HG02623 (cell line): ENCODE data around the gene MAGI1.

Experiments used
- ATAC-seq: cut with Tn5 transposase; IDR thresholded peaks from one replicate; pipeline ENCODE4 v1.9.1; 2021; ENCODE audit warnings: moderate library complexity; ENCODE audit not compliant: unreplicated experiment

The MAGI1 gene

DNA sequence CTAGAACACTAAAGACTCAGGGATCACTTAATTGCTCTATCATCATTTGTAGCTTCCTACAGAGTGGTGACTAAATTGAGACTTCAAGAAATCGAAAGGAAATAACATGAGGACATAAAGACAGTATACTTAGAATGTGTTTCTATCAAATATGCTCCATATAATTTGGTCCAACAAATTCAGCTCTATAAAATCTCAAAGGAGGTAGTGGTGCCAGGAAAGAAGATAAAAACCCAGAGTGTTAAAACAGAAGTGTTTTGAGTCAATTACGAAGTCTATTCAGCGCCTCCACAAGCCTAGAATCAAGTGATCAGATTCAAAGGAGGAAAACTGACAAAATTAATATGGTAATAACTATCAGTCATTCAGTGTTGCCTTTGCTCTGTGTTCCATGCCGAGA is 22.9 kb downstream of the MAGI1 start:
- ATAC-seq = no peak

DNA sequence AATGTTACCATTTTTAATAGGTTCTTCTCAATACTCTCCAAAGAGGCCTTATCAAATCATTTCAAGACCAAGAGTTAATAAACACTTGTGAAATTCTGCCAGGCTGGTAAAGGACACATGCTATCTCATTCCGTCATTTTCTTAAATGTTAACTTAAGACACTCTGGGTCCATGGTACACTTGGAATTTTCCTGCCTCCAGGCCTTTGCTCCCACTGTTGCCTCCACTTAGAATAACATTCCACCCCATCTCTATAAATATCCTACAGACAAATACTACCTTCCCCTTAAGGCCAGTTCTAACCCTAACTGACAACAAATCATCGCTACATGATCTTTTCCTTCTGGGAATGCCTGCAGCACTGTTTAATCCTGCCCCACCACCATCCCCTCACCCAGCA is 24.1 kb downstream of the MAGI1 start:
- no peak for ATAC-seq

DNA sequence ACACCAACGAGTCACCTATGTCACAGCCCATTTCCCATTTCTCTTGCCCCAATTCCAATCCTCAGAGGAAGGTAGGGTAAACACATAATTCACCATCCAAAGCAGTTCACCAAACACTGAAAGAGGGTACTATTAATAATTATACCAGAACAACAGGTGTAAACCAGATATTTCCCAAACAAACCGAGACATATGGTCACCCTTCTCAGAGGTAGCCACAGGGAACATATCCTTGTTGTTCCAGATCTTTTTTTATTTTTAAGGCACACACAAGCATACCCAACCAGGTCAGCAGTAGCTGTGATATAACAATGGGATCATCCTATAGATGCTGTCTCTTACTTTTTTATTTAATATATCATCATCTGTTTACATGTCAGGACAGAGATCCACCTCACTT is 24.7 kb downstream of the MAGI1 start:
- no peak for ATAC-seq

DNA sequence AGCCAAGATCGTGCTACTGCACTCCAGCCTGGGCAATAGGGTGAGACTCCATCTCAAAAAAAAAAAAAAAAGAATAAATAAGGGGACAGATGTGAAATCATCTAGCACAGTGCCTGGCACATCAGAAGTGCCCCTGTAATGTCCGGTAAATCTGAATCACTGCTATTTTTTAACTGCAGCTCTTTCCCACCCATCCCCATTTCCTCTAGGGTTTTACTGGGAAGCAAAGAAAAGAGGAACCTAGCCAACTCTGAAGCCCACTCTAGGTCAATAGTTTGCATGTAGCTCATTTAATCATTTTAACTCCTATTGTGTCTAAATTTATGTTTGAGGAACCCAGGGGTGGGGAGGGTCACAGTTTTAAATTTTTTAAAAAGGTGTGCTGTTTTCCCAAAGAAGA is 26.0 kb downstream of the MAGI1 start:
- no peak for ATAC-seq

DNA sequence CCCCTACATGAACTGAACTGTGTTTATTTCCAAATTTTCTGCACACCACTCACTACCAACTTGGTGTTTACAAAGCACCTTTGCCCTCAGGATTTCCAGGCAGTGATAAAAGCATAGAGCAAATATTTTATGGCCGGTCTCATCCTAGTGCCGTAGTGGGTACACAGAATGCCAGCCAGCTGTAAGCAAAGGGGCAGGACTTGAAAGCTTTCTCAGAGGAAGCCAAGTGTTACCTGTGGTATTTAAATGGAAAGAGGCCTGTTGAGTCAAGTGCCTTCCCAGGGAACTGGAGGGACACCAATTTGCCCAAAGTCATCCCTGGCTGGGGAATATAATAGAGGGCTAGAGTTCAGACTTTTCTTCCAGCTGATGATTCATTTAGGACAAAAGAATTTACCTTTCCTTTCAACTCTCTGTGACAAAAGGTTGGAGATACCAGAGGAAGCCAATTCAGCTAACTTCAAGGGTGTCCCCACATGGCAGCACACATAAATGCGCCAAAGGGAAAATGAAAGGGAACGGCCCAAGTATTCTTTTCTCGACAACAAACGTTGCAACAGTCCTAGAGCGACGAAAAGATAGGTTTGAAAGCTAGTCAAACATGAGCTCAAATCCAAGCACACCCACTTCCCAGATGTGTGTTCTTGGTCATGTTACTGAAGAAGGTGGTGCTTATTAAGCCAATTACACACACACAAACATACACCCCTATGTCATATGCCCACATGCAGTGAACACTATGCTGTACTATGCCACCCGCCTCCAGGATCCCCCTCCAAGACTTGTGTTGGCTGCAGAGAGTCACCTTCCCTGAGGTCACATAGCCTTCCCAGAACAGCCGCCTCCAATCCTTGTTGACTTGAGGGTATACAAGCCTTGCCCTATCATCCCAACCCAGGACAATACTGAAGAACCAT is 27.7 kb downstream of the MAGI1 start:
- no peak for ATAC-seq

DNA sequence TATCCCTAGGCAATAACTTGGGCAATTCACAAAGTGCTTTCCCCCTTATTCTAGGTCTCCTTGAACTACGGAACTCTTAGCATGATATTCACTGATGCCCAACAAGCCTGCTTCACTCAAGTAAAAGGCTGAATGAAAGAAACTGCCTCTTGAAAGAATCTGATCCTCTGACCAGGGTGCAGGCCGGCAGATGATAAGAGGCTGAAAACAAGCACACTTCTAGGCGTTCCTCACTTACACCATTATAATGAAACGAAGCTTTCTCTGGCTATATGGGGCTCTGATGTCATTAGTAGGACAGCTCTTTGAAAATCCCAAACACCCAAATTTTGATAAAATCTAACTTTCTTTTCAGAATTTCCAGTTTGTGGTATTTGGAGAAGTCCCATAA is 28.4 kb downstream of the MAGI1 start:
- no peak for ATAC-seq

DNA sequence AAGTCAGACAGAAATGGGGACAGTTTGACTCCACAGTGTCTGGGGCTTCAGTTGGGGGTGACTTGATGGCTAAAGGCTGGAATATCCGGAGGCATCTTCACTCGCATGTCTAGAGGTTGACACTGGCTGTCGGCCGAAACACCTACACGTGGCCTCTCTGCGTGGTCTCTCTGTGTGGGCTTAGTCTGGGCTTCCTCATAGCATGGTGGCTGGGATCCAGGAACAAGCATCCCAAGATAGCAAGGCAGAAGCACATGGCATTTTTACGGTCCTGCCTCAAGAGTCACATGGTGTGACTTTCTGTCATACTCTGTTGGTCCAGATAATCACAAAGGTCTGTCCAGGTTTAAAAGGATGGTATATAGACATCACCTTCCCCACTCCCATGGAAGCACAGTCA is 34.5 kb downstream of the MAGI1 start:
- no peak for ATAC-seq

DNA sequence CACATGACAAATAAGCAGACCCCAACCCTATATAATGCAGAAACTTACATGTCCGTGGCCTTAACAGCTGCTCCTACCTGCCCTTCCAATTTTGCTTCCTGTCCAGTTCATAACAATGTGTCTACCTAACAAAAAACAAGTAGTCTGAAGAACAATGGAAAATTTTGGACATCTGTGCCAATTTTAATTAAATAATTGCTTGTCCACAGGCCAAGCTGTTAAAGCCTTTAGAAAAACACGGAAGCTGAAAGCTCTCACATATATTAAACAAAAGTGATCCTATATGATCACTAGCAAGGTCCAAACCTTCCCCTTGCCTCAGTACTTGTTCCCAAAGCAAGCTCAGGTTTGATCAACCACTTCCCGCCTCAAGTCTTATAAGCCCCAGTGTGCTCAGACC is 37.1 kb downstream of the MAGI1 start:
- no peak for ATAC-seq

DNA sequence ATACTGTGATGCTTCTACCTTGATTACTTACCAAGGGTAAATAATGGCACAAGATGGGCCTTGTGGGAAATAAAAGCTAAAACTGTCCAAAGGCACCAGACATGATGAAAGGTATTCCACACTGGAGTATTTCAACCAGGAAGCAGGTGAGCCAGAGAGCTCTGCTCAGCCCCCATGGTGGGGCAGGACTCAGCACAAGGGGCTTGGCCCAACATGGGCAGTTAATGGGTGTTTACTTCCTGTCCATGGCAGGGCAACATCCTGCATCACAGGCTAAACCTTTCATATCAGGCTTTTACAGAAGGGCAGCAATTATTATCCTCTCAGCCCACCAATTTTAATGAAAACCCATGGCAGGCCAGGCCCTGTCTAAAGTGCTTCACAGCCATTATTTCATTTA is 38.2 kb downstream of the MAGI1 start:
- ATAC-seq = no peak

DNA sequence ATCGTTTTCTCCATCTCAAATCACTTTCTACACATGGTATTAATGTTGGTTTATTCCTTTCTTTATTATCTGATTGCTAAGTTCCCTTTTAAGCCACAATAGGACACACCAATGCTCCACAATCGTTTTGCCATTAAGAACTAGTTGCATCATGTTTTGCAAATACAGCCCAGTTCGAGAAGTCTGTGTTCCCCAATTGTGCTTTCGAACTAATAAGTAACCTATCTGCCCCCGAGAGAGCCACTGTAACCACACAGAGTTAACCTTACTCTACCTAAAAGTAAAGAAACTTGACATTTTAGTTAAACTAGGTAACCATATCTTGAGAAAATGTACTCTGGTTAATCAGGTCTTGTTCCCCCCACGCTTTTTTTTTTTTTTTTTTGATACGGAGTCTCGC is 39.1 kb downstream of the MAGI1 start:
- ATAC-seq = no peak

DNA sequence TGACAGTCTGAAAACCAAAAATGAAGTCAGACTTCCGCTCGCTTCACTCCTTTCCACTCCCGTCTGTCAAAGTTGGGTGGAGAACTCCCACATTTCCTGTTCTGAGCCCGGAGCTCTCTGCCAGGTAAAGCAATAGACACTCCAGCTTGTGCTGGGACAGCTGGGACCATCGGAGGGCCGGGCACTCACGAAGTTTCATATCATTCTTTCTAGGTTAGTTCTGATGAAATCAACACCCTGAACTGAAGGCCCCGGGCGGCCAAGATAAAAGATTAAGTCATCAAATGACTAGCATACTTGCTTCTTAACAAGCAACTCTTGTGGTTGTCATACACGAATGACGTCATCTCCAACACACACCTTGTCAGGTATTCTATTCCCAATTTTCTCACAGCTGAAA is 42.1 kb downstream of the MAGI1 start:
- no peak for ATAC-seq

DNA sequence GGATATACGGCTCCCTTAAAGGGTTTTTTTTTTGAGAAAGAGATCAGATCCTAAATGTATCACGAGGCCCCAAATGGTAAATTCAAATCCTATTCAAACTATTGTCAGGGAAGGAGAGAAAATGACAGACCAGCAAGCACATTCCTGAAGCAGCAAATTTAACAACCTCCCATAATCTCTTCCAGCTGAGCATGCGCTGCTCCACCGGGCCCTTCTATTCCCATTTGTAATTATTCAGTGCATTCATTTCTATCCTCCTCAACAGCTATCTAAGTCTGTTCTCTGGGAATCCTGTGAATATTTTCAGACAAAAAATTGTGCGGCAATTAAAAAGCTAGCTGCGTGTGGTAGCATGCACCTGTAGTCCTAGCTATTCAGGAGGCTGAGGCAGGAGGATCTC is 43.2 kb downstream of the MAGI1 start:
- no peak for ATAC-seq

DNA sequence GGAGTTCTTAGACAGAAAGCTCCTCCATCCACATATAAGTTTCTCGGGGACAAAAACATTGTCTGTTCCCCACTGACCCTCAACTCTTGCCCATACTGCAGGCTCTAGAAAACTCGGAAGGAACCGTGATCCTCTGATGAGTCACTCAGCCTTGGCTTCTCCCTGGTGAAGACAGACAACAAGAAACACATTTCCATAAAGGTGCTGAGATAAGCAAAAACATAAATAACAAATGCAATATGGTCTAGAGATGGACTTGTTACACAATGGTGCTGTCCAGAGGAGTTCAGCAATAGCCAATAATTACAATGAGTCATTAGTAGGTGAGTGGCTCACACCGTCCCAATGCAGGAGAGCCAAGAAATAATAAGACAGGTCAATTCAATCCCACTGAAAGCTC is 43.7 kb downstream of the MAGI1 start:
- ATAC-seq = no peak

DNA sequence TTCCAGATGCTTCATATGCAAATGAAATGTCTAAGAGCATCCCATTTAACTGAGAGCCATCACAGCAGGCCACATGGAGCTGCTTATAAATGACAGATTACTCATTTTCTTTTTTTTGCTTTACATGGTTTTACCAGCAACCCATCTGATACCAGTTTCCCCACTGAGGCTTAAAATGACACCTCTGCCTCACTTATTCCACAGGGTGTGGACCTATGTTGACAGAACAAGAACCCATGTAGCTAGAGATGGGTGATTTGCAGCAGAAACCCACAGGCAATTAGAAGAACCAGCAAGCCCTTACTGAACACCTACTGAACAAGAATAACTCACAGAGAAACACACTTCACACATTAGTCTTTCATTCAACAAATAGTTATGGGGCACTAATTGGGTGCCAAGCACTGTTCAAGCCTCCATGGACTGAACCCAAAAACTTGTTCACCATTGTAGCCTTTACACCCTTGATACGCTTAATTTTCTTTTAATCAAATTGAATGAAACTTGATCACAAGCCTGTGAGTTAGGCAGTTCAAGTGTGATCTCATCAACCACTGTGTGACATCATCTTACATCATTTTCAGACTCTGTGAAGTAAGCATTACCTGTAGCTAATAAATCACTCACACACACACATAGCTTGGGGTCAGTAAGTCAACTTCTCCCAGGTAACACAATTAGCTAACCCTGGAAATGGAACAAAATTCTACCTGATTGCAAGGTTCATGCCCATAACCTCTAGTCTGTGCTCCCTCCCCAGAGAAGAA is 45.4 kb downstream of the MAGI1 start:
- ATAC-seq = no peak

DNA sequence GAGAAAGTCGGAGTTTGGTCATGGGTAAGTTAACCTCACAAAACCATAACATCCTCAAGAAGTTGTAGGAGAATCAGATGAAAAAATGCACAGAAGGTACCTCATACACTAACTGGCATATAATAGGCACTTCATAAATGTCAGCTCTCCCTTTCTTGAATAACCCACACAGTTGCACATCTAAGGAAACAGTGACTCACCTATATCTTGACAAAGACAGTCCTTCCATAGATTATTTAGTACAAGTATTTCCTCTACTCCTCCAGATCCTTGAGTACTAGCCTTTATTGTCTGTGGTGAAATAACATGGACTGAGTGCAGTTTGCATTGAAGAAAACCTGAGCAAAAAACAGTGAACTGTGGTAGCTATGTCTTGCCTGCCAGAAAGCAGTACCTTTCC is 46.6 kb downstream of the MAGI1 start:
- ATAC-seq = no peak

DNA sequence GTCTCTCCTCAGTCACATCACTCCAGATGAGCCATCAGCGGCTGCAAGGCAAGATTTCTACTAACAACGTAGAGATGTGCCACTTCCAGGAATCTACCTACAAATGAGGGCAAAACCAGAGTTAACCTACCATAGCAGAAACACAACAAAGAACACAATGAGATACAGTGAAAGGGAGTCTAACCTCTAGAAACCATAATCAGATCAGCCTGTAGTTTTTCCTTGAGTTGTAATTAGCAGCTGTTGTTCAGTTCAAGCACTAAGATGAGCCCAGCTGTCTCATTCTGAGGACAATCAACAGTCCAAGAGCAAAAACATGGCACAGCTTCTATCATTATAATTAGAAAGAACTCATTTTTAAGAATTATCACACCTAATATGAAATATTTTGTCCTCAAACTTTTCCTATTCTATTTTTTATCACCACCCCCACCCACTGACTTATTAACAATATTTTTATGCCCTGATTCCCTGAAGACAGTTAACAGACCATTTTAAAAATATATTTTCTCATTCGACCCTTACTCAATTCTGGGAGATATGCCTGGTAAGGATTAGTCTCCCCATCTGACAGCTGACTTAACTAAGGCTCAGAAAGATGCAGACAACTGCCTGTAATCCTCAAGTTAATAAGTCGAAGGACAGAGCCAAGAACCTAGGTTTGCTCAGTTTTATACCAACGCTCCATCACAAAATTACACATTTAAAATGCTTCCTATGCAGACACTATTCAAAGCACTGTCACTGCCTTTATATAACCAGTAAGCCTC is 50.1 kb downstream of the MAGI1 start:
- no peak for ATAC-seq

DNA sequence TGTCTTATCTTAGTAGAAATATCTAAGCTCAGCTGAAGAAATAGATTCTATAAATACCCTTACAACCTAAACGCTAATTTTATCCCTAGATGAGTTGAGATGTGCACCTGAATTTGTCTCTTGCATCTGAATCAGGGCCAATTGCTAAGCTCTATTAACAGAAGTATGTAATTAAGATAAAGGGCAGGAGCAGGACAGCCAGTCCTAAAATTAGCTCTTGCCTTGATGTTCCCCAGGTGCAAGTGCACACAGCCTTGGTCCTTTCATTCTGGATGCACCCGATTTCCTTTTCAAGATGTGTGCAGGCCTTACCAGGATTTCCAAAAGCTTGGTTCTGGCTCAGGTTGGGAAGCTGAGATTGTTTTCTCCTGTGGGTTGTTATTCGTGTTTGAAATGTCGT is 52.4 kb downstream of the MAGI1 start:
- no peak for ATAC-seq

DNA sequence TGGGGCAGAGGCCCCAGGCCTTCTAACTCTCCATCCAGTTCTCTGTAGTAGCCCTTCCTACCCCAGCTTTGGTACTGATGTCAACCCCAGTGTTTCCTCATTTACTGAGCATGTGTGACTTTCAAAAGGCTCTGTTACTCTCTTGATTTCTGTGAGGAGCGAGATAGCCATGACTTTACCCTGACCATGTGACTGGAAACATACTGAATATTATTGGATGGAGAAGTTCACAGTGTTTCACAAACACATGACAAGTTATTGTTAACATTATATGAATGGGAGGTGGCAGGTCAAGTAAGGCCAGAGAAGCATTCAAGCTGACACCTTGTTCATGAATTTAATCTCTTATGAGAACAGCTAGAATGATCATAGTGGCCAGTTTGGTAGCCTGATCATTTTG is 53.7 kb downstream of the MAGI1 start:
- no peak for ATAC-seq

DNA sequence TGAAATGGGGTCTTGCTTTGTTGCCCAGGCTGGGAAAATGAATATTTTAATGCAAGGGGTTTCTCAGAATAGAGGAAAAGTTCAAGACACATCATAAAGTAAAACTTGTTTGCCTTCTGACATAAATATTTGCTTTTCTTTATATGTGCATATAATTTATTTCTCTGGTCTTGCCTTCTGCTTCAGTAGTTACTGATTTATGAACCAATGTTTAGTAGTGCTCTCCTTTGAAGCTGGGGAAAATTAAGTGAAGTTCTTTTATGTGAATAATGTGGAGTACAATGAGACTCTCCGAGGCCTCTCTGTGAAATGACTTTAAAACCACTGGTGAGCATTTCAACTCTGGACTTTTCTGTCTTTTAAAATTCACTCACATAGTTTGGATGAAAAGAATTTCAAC is 55.6 kb downstream of the MAGI1 start:
- no peak for ATAC-seq

DNA sequence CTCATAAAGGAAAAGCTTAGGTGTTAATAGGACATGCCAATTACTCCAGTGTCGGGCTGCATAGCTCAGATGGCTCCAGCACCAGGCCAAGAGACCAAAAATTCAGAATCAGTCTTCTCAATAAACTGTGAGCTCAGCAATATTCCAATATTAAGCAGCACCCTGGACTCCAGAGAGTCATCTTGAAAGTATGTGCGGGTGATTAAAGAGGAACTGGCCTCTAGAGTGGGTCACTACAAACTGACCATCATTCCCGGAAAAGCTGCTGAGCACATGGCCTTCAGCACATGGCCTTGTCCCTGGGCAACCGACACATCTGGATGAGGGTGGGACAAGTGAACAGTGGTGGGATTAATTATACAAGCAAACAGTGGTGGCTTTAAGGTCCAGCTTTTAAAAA is 59.0 kb downstream of the MAGI1 start:
- ATAC-seq = no peak

DNA sequence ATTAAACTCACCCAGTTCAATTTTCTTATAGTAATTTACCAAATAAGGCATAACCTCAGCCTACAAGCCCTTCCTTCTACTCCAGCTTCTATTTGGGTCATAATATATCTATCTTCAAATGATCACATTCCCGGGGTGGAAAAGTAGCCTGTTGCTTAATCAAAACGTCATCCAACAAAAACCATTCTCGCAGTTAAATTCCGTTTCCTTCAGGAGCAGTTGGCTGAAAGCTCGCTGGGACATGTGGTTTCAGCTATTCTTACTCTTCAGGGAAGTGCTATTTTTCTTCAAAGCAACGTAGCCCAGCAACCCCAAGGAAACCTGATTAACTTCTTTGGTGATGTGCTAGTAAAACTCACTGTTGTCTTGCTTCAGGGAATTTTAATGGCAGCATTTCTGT is 59.6 kb downstream of the MAGI1 start:
- no peak for ATAC-seq

DNA sequence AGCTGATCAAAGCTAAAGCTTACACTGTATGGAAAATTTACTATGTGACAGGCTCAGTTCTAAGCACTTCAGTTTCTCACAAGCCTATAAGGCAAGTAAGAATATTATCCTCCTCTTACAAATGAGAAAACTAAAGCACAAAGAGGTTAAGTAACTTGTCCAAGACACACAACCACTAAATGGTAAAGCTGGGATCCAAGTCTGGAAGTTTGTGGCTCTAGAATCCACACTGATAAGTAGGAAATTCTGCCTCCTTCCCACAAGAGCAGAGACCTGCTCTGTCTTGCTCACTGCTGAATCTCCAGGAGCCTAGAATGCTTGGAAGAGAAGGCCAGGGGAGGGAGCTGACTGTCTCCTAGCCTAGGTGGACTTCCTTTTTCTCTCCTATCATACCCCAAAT is 60.6 kb downstream of the MAGI1 start:
- no peak for ATAC-seq
